ENCODE measurements around the gene ENTPD2.

GRCh38 chr9:137048655-137049543 lies 5.0 kb downstream of the ENTPD2 start:
- no peak for TF ChIP-seq ZBTB7A (IDR thresholded peaks at IDR 0.05; ENCODE audit: low read depth)
- no peak for TF ChIP-seq TAF1 (IDR thresholded peaks at IDR 0.05; ENCODE audit: low read depth)
- no peak for TF ChIP-seq NFIC (IDR thresholded peaks at IDR 0.05)
- TF ChIP-seq REST (IDR thresholded peaks at IDR 0.05; ENCODE audit: low read depth): no peak
- TF ChIP-seq RAD21 (IDR thresholded peaks at IDR 0.05; ENCODE audit: low read depth): no peak
- TF ChIP-seq EP300 (IDR thresholded peaks at IDR 0.05; ENCODE audit: borderline replicate concordance): no peak
- TF ChIP-seq YY1 (IDR thresholded peaks at IDR 0.05; ENCODE audit: low read depth): no peak
- TF ChIP-seq TEAD4 (IDR thresholded peaks at IDR 0.05): no peak
- no peak for TF ChIP-seq CEBPB (IDR thresholded peaks at IDR 0.05)
- no peak for TF ChIP-seq USF1 (IDR thresholded peaks at IDR 0.05)
